Neuronal stem cell (in vitro differentiated cells): ENCODE data around the gene CD27.

Experiments
- DNase-seq: peaks from one replicate; pipeline ENCODE4 v3.0.0-alpha.2; 2013; ENCODE audit warnings: low spot score
- H2AFZ ChIP-seq: one replicate; pipeline ENCODE4 v1.6.1; 2013; ENCODE audit warnings: mild to moderate bottlenecking, low read length, inconsistent platforms
- H2AK5ac ChIP-seq: 2 replicates; pipeline ENCODE4 v1.6.1; 2013; ENCODE audit warnings: low read depth, mild to moderate bottlenecking, inconsistent platforms, low read length, moderate library complexity, mixed read lengths
- H2BK120ac ChIP-seq: 2 replicates; pipeline ENCODE4 v1.6.1; 2013; ENCODE audit warnings: low read depth, mild to moderate bottlenecking, inconsistent platforms, low read length, moderate library complexity, mixed read lengths
- H2BK12ac ChIP-seq: one replicate; pipeline ENCODE4 v1.6.1; 2013; ENCODE audit warnings: low read length, inconsistent platforms
- H2BK15ac ChIP-seq: 2 replicates; pipeline ENCODE4 v1.6.1; 2013; ENCODE audit warnings: mild to moderate bottlenecking, low read length, inconsistent platforms, mixed read lengths
- H2BK5ac ChIP-seq: one replicate; pipeline ENCODE4 v1.6.1; 2013; ENCODE audit warnings: inconsistent platforms, mild to moderate bottlenecking, low read length, moderate library complexity
- H3K14ac ChIP-seq: one replicate; pipeline ENCODE4 v1.6.1; 2013; ENCODE audit warnings: low read length, inconsistent platforms
- H3K18ac ChIP-seq: 2 replicates; pipeline ENCODE4 v1.6.1; 2013; ENCODE audit warnings: low read length, inconsistent platforms
- H3K23ac ChIP-seq: 2 replicates; pipeline ENCODE4 v1.6.1; 2013; ENCODE audit warnings: low read depth, mild to moderate bottlenecking, mixed read lengths, low read length, inconsistent platforms; ENCODE audit not compliant: poor library complexity
- H3K27ac ChIP-seq: replicated peaks from 3 replicates; pipeline ENCODE4 v1.5.1; 2013; ENCODE audit warnings: low read length, inconsistent platforms
- H3K27me3 ChIP-seq, 3 experiments: 2 replicates each; pipeline ENCODE4 v1.6.1; 2013; ENCODE audit warnings: low read length in 3 of 3, mild to moderate bottlenecking in 2 of 3, inconsistent platforms in 1 of 3, low read depth in 1 of 3, mixed read lengths in 1 of 3, moderate library complexity in 1 of 3; ENCODE audit not compliant: control insufficient read depth in 3 of 3, insufficient read depth in 3 of 3
- H3K36me3 ChIP-seq, 2 donors: replicated peaks in 1 of 2; 2 replicates each; pipeline ENCODE4 v1.6.1; 2013; ENCODE audit warnings: low read length in 2 of 2; ENCODE audit not compliant: control insufficient read depth in 2 of 2, insufficient read depth in 2 of 2
- H3K4ac ChIP-seq: 2 replicates; pipeline ENCODE4 v1.6.1; 2013; ENCODE audit warnings: inconsistent platforms, mild to moderate bottlenecking, low read length, moderate library complexity
- H3K4me1 ChIP-seq, 2 donors: 1 replicate in 1 of 2; 2 replicates in 1 of 2; pipeline ENCODE4 v1.6.1; 2013; ENCODE audit warnings: low read length in 2 of 2, low read depth in 1 of 2; ENCODE audit not compliant: control insufficient read depth in 2 of 2, insufficient read depth in 1 of 2
- H3K4me2 ChIP-seq: one replicate; pipeline ENCODE4 v1.6.1; 2013; ENCODE audit warnings: mild to moderate bottlenecking, low read length, inconsistent platforms; ENCODE audit not compliant: insufficient read depth, poor library complexity, severe bottlenecking
- H3K4me3 ChIP-seq, 2 donors: 2 replicates each; pipeline ENCODE4 v1.5.1; 2013; ENCODE audit warnings: low read length in 2 of 2, mild to moderate bottlenecking in 2 of 2, inconsistent platforms in 1 of 2, moderate library complexity in 1 of 2
- H3K79me1 ChIP-seq: one replicate; pipeline ENCODE4 v1.6.1; 2013; ENCODE audit warnings: low read depth, mild to moderate bottlenecking, inconsistent platforms, low read length, moderate library complexity
- H3K9ac ChIP-seq: one replicate; pipeline ENCODE4 v1.6.1; 2013; ENCODE audit warnings: mild to moderate bottlenecking, low read depth, low read length, inconsistent platforms; ENCODE audit not compliant: poor library complexity
- H3K9me3 ChIP-seq, 2 donors: replicated peaks in 1 of 2; 2 replicates each; pipeline versions ENCODE3 to v1.6.1; 2013; ENCODE audit warnings: low read length in 2 of 2, mild to moderate bottlenecking in 2 of 2, inconsistent platforms in 1 of 2, low read depth in 1 of 2, mixed read lengths in 1 of 2, moderate library complexity in 1 of 2; ENCODE audit not compliant: control insufficient read depth in 2 of 2, insufficient read depth in 1 of 2
- H4K8ac ChIP-seq: one replicate; pipeline ENCODE4 v1.6.1; 2013; ENCODE audit warnings: low read depth, mild to moderate bottlenecking, inconsistent platforms, low read length, moderate library complexity
- H4K91ac ChIP-seq: one replicate; pipeline ENCODE4 v1.6.1; 2013; ENCODE audit warnings: low read length, low read depth, mild to moderate bottlenecking, inconsistent platforms; ENCODE audit not compliant: poor library complexity
- WGBS, 2 donors: extraction: QIAGEN DNeasy Blood & Tissue Kit; methylation state at CpG; one replicate each; pipeline ENCODE4 v1.1.7; 2013; ENCODE audit warnings: missing lambda C conversion rate in 2 of 2, mixed read lengths in 1 of 2; ENCODE audit not compliant: insufficient read length in 2 of 2, insufficient replicate concordance in 1 of 2; ENCODE audit errors: extremely low coverage in 2 of 2; 5-methylcytosine and 5-hydroxymethylcytosine counted together

Gene CD27

GRCh38 chr12:6420364-6420763 is 24.4 kb upstream of the CD27 start:
- no peak overlapping the region for H2BK12ac ChIP-seq
- no peak overlapping the region for H3K18ac ChIP-seq
- no peak for DNase-seq
- no peak overlapping the region for H2AK5ac ChIP-seq
- no peak overlapping the region for H3K14ac ChIP-seq
- no peak overlapping the region for H2BK15ac ChIP-seq
- peaks cover 0 to 11% (median 0%) of the 10 kb centered on the region in 3 experiments for H3K27me3 ChIP-seq
- no peaks in the 10 kb centered on the region for H3K36me3 ChIP-seq
- no peak overlapping the region for H2BK5ac ChIP-seq
- H3K4me3 ChIP-seq, result no peak overlapping the region
- no peak overlapping the region for H4K91ac ChIP-seq
- no peaks in the 10 kb centered on the region for H3K79me1 ChIP-seq
- no peak overlapping the region for H3K23ac ChIP-seq
- H3K9me3 ChIP-seq, result peaks cover 0 to 7% of the 10 kb centered on the region in 2 donors
- no peak overlapping the region for H3K27ac ChIP-seq
- no peak overlapping the region for H4K8ac ChIP-seq
- H3K4ac ChIP-seq, result no peak overlapping the region
- no peak overlapping the region for H2BK120ac ChIP-seq
- no peak overlapping the region for H3K4me2 ChIP-seq
- H2AFZ ChIP-seq, result no peak overlapping the region
- no peak overlapping the region for H3K9ac ChIP-seq
- WGBS, 2 donors, result no CpG with 5 or more reads among the region's 4 CpGs
- H3K4me1 ChIP-seq, result peaks cover 0 to 1% of the 10 kb centered on the region in 2 donors

GRCh38 chr12:6423267-6424007 is 21.3 kb upstream of the CD27 start:
- no peaks in the 10 kb centered on the region for H3K9me3 ChIP-seq
- no peaks in the 10 kb centered on the region for H3K79me1 ChIP-seq
- H3K9ac ChIP-seq, result no peak overlapping the region
- no peak overlapping the region for H2AK5ac ChIP-seq
- H2BK12ac ChIP-seq, result no peak overlapping the region
- no peak overlapping the region for H2BK5ac ChIP-seq
- no peak overlapping the region for H3K4me2 ChIP-seq
- no peak overlapping the region for H4K8ac ChIP-seq
- no peak overlapping the region for H3K14ac ChIP-seq
- H3K4me1 ChIP-seq, result peaks cover 1 to 4% of the 10 kb centered on the region in 2 donors
- no peak overlapping the region for H2BK120ac ChIP-seq
- H3K4ac ChIP-seq, result no peak overlapping the region
- peak; percentile 79 for DNase-seq
- no peak overlapping the region for H3K4me3 ChIP-seq
- H3K27ac ChIP-seq, result no peak overlapping the region
- WGBS, 2 donors, result no CpG with 5 or more reads among the region's 9 CpGs
- H2AFZ ChIP-seq, result peak overlapping the region; percentile 72
- no peak overlapping the region for H2BK15ac ChIP-seq
- no peak overlapping the region for H3K23ac ChIP-seq
- no peaks in the 10 kb centered on the region for H3K36me3 ChIP-seq
- no peak overlapping the region for H4K91ac ChIP-seq
- H3K27me3 ChIP-seq, result no peaks in the 10 kb centered on the region
- H3K18ac ChIP-seq, result peak overlapping the region; percentile 20

GRCh38 chr12:6424008-6424347 is 20.8 kb upstream of the CD27 start:
- no CpG with 5 or more reads among the region's 6 CpGs for WGBS, 2 donors
- Histone ChIP-seq H2AK5ac (no peak overlapping the region), H2BK5ac (no peak overlapping the region), H2BK12ac (no peak overlapping the region), H3K27ac (no peak overlapping the region), H4K91ac (no peak overlapping the region), H3K23ac (no peak overlapping the region), H3K27me3 (no peaks in the 10 kb centered on the region), H2BK120ac (no peak overlapping the region), H3K36me3 (no peaks in the 10 kb centered on the region), H3K79me1 (no peaks in the 10 kb centered on the region), H4K8ac (no peak overlapping the region), H3K18ac (peak overlapping the region; percentile 20), H3K9me3 (no peaks in the 10 kb centered on the region), H2BK15ac (no peak overlapping the region), H3K4me1 (peaks cover 1 to 4% of the 10 kb centered on the region in 2 donors), H3K14ac (no peak overlapping the region), H3K4me3 (no peak overlapping the region), H3K4me2 (no peak overlapping the region), H2AFZ (peak overlapping the region; percentile 72), H3K4ac (no peak overlapping the region), H3K9ac (no peak overlapping the region)
- DNase-seq, result no peak

GRCh38 chr12:6424866-6425265 is 19.9 kb upstream of the CD27 start:
- H3K4ac ChIP-seq, result no peak overlapping the region
- no peak overlapping the region for H3K9ac ChIP-seq
- H2BK120ac ChIP-seq, result no peak overlapping the region
- no peaks in the 10 kb centered on the region for H3K27me3 ChIP-seq
- H2BK12ac ChIP-seq, result no peak overlapping the region
- no peak overlapping the region for H3K14ac ChIP-seq
- no peaks in the 10 kb centered on the region for H3K79me1 ChIP-seq
- H3K36me3 ChIP-seq, result no peaks in the 10 kb centered on the region
- H3K27ac ChIP-seq, result no peak overlapping the region
- DNase-seq, result no peak
- no peak overlapping the region for H3K4me2 ChIP-seq
- H4K8ac ChIP-seq, result no peak overlapping the region
- no peak overlapping the region for H2BK5ac ChIP-seq
- peak overlapping the region; percentile 40 for H3K18ac ChIP-seq
- no peak overlapping the region for H3K23ac ChIP-seq
- H2AK5ac ChIP-seq, result peak overlapping the region; percentile 51
- H2BK15ac ChIP-seq, result no peak overlapping the region
- no peak overlapping the region for H4K91ac ChIP-seq
- H3K4me1 ChIP-seq, result peaks cover 1 to 4% of the 10 kb centered on the region in 2 donors
- no peak overlapping the region for H2AFZ ChIP-seq
- WGBS, 2 donors, result no CpG with 5 or more reads among the region's 8 CpGs
- H3K4me3 ChIP-seq, result no peak overlapping the region
- H3K9me3 ChIP-seq, result no peaks in the 10 kb centered on the region
